Activated naive CD4-positive, alpha-beta T cell treated with anti-CD3 and anti-CD28 coated beads, Interleukin-2, amount 50 U/mL, for 72 hours (primary cell): Measurements from ENCODE around the gene ALAS1. TPM values are rescaled to one million over a fixed set of nuclear protein-coding genes. Genes with fewer than 3 reads are reported as not detected.

Experiments used
- total RNA-seq, 2 donors: library from RNA; stranded (reverse); gene quantifications; one replicate each; pipeline ENCODE4 v1.2.3, GENCODE V29; 2022

The ALAS1 gene
- total RNA-seq, 2 donors from 2014 or later = 56.1 to 72.0 TPM

Other genes starting within 250 kb of the ALAS1 start
- gene GPR62, start 242.8 kb upstream of the ALAS1 start, total RNA-seq = not detected
- 10 to 100 TPM; 11.3 to 14.3 TPM for gene PCBP4, start 230.7 kb upstream of the ALAS1 start, total RNA-seq
- gene ABHD14B, start 224.1 kb upstream of the ALAS1 start, total RNA-seq = 10 to 100 TPM; 21.4 to 62.4 TPM
- 1 to 10 TPM; 7.7 to 9.0 TPM for gene ABHD14A, start 223.1 kb upstream of the ALAS1 start, total RNA-seq
- gene ACY1, start 214.6 kb upstream of the ALAS1 start, total RNA-seq = 10 to 100 TPM; 54.7 to 78.5 TPM
- gene RPL29, start 202.3 kb upstream of the ALAS1 start, total RNA-seq = 1,000 to 10,000 TPM; 1,489 to 1,761 TPM
- gene DUSP7, start 141.6 kb upstream of the ALAS1 start, total RNA-seq = 10 to 100 TPM; 10.8 to 17.5 TPM
- 10 to 100 TPM; 28.8 to 32.2 TPM for gene POC1A, start 43.7 kb upstream of the ALAS1 start, total RNA-seq
- under 1 TPM; 0.18 to 0.86 TPM for gene TLR9, start 27.5 kb downstream of the ALAS1 start, total RNA-seq
- gene TWF2, start 41.0 kb downstream of the ALAS1 start, total RNA-seq = 100 to 1,000 TPM in 1 of 2 donors, 10 to 100 TPM in 1; 75.8 to 139 TPM
- gene PPM1M, start 47.6 kb downstream of the ALAS1 start, total RNA-seq = 10 to 100 TPM; 52.3 to 74.1 TPM
- 100 to 1,000 TPM in 1 of 2 donors, 10 to 100 TPM in 1; 96.6 to 129 TPM for gene WDR82, start 80.5 kb downstream of the ALAS1 start, total RNA-seq
- 10 to 100 TPM; 20.4 to 24.1 TPM for gene GLYCTK, start 89.7 kb downstream of the ALAS1 start, total RNA-seq
- gene DNAH1, start 118.2 kb downstream of the ALAS1 start, total RNA-seq = 10 to 100 TPM; 17.5 to 19.8 TPM
- gene BAP1, start 211.8 kb downstream of the ALAS1 start, total RNA-seq = 100 to 1,000 TPM; 100 to 148 TPM
- 10 to 100 TPM; 17.2 to 36.0 TPM for gene PHF7, start 212.5 kb downstream of the ALAS1 start, total RNA-seq
- gene SEMA3G, start 246.9 kb downstream of the ALAS1 start, total RNA-seq = under 1 TPM; 0.20 to 0.33 TPM